Loucy (cell line): ENCODE results near the gene KIF1C.

Source experiments
- H2AFZ ChIP-seq: fragments of 200-600 bp; sonication (generic); 2 replicates; pipeline ENCODE4 v1.6.0; 2016; ENCODE audit warnings: antibody characterized with exemption, mild to moderate bottlenecking, low read length, moderate library complexity
- H3F3A ChIP-seq: fragments of 200-600 bp; 2 replicates; pipeline ENCODE4 v1.6.0; 2016; ENCODE audit warnings: antibody characterized with exemption, low read depth, mild to moderate bottlenecking
- H3K27me3 ChIP-seq: fragments of 200-600 bp; sonication (generic); 2 replicates; pipeline ENCODE4 v1.6.1; 2014; ENCODE audit warnings: low read length, mild to moderate bottlenecking; ENCODE audit not compliant: insufficient read depth, poor library complexity, severe bottlenecking
- H3K36me3 ChIP-seq: fragments of 200-600 bp; sonication (generic); 2 replicates; pipeline ENCODE4 v1.6.1; 2016; ENCODE audit warnings: low read length; ENCODE audit not compliant: insufficient read depth
- H3K4me1 ChIP-seq: fragments of 200-600 bp; sonication (generic); 2 replicates; pipeline ENCODE4 v1.5.1; 2014; ENCODE audit warnings: low read length, mild to moderate bottlenecking; ENCODE audit not compliant: insufficient read depth, poor library complexity, severe bottlenecking
- H3K4me2 ChIP-seq: fragments of 200-600 bp; sonication (generic); 2 replicates; pipeline ENCODE4 v1.6.0; 2014; ENCODE audit warnings: antibody characterized with exemption, low read length, low read depth, mild to moderate bottlenecking; ENCODE audit not compliant: poor library complexity, severe bottlenecking
- H3K4me3 ChIP-seq: fragments of 200-600 bp; sonication (generic); 2 replicates; pipeline ENCODE4 v1.5.1; 2014; ENCODE audit warnings: low read length, mild to moderate bottlenecking, mixed read lengths; ENCODE audit not compliant: poor library complexity, severe bottlenecking
- H3K79me2 ChIP-seq: fragments of 200-600 bp; sonication (generic); 2 replicates; pipeline ENCODE4 v1.6.1; 2014; ENCODE audit warnings: low read length; ENCODE audit not compliant: insufficient read depth
- H3K9ac ChIP-seq: fragments of 200-600 bp; sonication (generic); 2 replicates; pipeline ENCODE4 v1.6.0; 2014; ENCODE audit warnings: mild to moderate bottlenecking, low read depth, low read length, moderate library complexity; ENCODE audit not compliant: poor library complexity, severe bottlenecking
- H3K9me2 ChIP-seq: fragments of 200-600 bp; sonication (generic); replicated peaks from 2 replicates; pipeline ENCODE4 v1.6.1; 2016; ENCODE audit warnings: low read depth, low read length, mixed read lengths
- H3K9me3 ChIP-seq: fragments of 200-600 bp; sonication (generic); 2 replicates; pipeline ENCODE4 v1.6.1; 2014; ENCODE audit warnings: mild to moderate bottlenecking, antibody characterized with exemption, low read length, low read depth; ENCODE audit not compliant: insufficient read depth
- H4K20me1 ChIP-seq: fragments of 200-600 bp; sonication (generic); 2 replicates; pipeline ENCODE4 v1.6.0; 2014; ENCODE audit warnings: antibody characterized with exemption, low read length, mild to moderate bottlenecking; ENCODE audit not compliant: insufficient read depth, poor library complexity, severe bottlenecking
- EZH2phosphoT487 ChIP-seq: fragments of 200-600 bp; IDR thresholded peaks from 2 replicates; pipeline ENCODE4 v1.6.1; 2018; ENCODE audit warnings: antibody characterized with exemption, mild to moderate bottlenecking, moderate library complexity, borderline replicate concordance
- TF ChIP-seq, protein P1 (sequence below): fragments of 200-600 bp; sonication (generic); conservative IDR thresholded peaks from 2 replicates; pipeline ENCODE4 v1.5.1; 2014; ENCODE audit warnings: mild to moderate bottlenecking, antibody characterized with exemption, low read length

The KIF1C gene

DNA sequence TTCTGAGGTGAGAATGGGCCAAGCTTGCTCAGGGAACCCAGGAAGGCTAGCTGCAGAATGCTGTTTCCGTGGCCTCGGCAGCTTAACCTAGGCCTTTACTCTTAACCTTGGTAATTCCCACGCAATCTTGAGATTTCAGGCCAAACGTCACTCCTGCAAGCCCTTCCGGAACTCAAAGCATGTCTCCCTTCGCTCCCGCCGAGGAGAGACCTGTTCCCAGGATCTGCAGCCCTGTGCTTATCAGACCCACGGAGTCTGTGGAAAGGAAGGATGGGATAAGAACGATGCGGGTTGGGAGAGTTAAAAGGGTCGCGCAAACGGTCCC, 80.0 kb downstream of the KIF1C start:
- no peak overlapping the region for H3K9ac ChIP-seq
- TF ChIP-seq, protein P1, sequence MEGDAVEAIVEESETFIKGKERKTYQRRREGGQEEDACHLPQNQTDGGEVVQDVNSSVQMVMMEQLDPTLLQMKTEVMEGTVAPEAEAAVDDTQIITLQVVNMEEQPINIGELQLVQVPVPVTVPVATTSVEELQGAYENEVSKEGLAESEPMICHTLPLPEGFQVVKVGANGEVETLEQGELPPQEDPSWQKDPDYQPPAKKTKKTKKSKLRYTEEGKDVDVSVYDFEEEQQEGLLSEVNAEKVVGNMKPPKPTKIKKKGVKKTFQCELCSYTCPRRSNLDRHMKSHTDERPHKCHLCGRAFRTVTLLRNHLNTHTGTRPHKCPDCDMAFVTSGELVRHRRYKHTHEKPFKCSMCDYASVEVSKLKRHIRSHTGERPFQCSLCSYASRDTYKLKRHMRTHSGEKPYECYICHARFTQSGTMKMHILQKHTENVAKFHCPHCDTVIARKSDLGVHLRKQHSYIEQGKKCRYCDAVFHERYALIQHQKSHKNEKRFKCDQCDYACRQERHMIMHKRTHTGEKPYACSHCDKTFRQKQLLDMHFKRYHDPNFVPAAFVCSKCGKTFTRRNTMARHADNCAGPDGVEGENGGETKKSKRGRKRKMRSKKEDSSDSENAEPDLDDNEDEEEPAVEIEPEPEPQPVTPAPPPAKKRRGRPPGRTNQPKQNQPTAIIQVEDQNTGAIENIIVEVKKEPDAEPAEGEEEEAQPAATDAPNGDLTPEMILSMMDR = no peak
- no peak for TF ChIP-seq EZH2phosphoT487
- peaks cover 4% of the 10 kb centered on the region for H3K4me1 ChIP-seq
- no peaks in the 10 kb centered on the region for H3K9me3 ChIP-seq
- H4K20me1 ChIP-seq = no peaks in the 10 kb centered on the region
- H3F3A ChIP-seq = no peaks in the 10 kb centered on the region
- no peak overlapping the region for H3K4me3 ChIP-seq
- H3K27me3 ChIP-seq = no peaks in the 10 kb centered on the region
- H3K79me2 ChIP-seq = no peaks in the 10 kb centered on the region
- no peaks in the 10 kb centered on the region for H3K9me2 ChIP-seq
- peak overlapping the region; percentile 91 for H2AFZ ChIP-seq
- peak overlapping the region; percentile 66 for H3K4me2 ChIP-seq
- H3K36me3 ChIP-seq = no peaks in the 10 kb centered on the region
